ENCODE results near the gene GPC5.

The GPC5 gene

DNA sequence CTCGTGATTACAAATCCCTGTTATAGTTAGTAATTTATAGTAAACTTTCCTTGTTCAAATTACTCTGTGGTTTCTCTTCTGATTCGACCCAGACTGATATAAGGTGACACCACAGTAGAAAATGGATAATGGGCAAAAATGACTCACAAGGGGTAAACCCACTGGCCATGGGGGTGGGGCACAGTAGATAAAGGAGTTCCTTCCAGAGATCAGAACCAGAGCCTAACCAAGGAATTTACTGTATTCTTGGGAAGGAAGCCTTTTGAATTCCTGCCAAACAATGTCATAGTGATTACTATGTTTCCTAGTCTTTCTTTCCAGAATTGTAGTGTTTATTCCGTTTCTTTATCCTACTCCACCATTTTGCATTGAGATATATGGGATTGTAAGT lies 29.0 kb upstream of the GPC5 start:
- no peak for TF ChIP-seq EP300 (IDR thresholded peaks at IDR 0.05; ENCODE audit: borderline replicate concordance)
- TF ChIP-seq RAD21 (IDR thresholded peaks at IDR 0.05; ENCODE audit: low read depth) = no peak
- no peak for TF ChIP-seq NFIC (IDR thresholded peaks at IDR 0.05)
- TF ChIP-seq, protein P1, sequence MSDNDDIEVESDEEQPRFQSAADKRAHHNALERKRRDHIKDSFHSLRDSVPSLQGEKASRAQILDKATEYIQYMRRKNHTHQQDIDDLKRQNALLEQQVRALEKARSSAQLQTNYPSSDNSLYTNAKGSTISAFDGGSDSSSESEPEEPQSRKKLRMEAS (IDR thresholded peaks at IDR 0.05) = no peak

DNA sequence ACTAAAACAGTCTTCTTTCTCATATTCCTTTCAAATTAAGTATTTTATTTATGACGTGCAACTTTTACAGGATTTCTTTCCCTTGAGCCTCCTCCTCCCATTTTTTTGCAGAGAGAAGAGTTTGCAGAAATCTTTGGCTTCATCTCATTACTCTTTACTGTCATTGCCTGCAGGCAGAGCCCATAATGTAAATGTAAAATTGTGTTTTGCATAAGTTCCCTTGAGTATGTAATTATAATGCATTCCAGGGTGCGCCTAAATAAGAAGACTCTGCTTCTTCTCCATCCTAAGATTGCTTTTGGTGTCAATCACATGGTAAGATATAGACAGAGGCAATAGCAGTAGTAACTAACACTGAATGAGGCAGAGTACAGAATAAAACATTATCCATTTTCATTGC lies 27.9 kb upstream of the GPC5 start:
- TF ChIP-seq EGR1 (IDR thresholded peaks at IDR 0.05) (no peak), CEBPB (IDR thresholded peaks at IDR 0.05) (no peak), NFIC (IDR thresholded peaks at IDR 0.05) (no peak), CREB1 (IDR thresholded peaks at IDR 0.05; ENCODE audit: low read depth) (no peak), EP300 (IDR thresholded peaks at IDR 0.05; ENCODE audit: borderline replicate concordance) (no peak), TEAD4 (IDR thresholded peaks at IDR 0.05) (no peak), YY1 (IDR thresholded peaks at IDR 0.05; ENCODE audit: low read depth) (no peak), TAF1 (IDR thresholded peaks at IDR 0.05; ENCODE audit: low read depth) (no peak), ZBTB7A (IDR thresholded peaks at IDR 0.05; ENCODE audit: low read depth) (no peak), TCF12 (IDR thresholded peaks at IDR 0.05; ENCODE audit: low read depth) (no peak), FOXM1 (IDR thresholded peaks at IDR 0.05; ENCODE audit: borderline replicate concordance, low read depth) (no peak), RAD21 (IDR thresholded peaks at IDR 0.05; ENCODE audit: low read depth) (no peak)
- TF ChIP-seq, protein P2, sequence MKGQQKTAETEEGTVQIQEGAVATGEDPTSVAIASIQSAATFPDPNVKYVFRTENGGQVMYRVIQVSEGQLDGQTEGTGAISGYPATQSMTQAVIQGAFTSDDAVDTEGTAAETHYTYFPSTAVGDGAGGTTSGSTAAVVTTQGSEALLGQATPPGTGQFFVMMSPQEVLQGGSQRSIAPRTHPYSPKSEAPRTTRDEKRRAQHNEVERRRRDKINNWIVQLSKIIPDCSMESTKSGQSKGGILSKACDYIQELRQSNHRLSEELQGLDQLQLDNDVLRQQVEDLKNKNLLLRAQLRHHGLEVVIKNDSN (IDR thresholded peaks at IDR 0.05) = no peak
- TF ChIP-seq, protein P1 (IDR thresholded peaks at IDR 0.05) = no peak
- TF ChIP-seq, protein P3, sequence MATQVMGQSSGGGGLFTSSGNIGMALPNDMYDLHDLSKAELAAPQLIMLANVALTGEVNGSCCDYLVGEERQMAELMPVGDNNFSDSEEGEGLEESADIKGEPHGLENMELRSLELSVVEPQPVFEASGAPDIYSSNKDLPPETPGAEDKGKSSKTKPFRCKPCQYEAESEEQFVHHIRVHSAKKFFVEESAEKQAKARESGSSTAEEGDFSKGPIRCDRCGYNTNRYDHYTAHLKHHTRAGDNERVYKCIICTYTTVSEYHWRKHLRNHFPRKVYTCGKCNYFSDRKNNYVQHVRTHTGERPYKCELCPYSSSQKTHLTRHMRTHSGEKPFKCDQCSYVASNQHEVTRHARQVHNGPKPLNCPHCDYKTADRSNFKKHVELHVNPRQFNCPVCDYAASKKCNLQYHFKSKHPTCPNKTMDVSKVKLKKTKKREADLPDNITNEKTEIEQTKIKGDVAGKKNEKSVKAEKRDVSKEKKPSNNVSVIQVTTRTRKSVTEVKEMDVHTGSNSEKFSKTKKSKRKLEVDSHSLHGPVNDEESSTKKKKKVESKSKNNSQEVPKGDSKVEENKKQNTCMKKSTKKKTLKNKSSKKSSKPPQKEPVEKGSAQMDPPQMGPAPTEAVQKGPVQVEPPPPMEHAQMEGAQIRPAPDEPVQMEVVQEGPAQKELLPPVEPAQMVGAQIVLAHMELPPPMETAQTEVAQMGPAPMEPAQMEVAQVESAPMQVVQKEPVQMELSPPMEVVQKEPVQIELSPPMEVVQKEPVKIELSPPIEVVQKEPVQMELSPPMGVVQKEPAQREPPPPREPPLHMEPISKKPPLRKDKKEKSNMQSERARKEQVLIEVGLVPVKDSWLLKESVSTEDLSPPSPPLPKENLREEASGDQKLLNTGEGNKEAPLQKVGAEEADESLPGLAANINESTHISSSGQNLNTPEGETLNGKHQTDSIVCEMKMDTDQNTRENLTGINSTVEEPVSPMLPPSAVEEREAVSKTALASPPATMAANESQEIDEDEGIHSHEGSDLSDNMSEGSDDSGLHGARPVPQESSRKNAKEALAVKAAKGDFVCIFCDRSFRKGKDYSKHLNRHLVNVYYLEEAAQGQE (IDR thresholded peaks at IDR 0.05; ENCODE audit: low read depth) = no peak

DNA sequence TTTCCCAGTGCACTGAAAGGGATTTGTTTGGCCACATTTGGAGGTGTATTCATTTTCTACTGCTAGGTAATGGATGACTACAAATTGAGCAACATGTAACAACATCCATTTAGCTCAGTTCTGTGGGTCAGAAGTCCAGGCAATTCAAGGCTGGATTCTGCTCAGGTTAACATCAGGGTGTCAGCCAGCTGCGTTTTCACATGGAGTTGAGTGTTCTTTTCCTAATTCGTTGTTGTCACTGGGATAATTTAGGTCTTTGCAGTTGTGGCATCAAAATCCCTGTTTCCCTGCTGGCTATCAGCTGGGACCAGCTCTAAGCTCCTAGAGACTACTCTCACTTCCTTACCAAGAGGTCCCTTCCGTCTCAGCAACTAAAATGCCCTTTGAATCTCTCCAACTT lies 25.5 kb upstream of the GPC5 start:
- TF ChIP-seq EP300 (IDR thresholded peaks at IDR 0.05; ENCODE audit: borderline replicate concordance) (no peak), TEAD4 (IDR thresholded peaks at IDR 0.05) (no peak), NFIC (IDR thresholded peaks at IDR 0.05) (no peak), EGR1 (IDR thresholded peaks at IDR 0.05) (no peak), CEBPB (IDR thresholded peaks at IDR 0.05) (no peak), TAF1 (IDR thresholded peaks at IDR 0.05; ENCODE audit: low read depth) (no peak), TCF12 (IDR thresholded peaks at IDR 0.05; ENCODE audit: low read depth) (no peak), FOXM1 (IDR thresholded peaks at IDR 0.05; ENCODE audit: borderline replicate concordance, low read depth) (no peak), YY1 (IDR thresholded peaks at IDR 0.05; ENCODE audit: low read depth) (no peak), ZBTB7A (IDR thresholded peaks at IDR 0.05; ENCODE audit: low read depth) (no peak), CREB1 (IDR thresholded peaks at IDR 0.05; ENCODE audit: low read depth) (no peak)
- TF ChIP-seq, protein P2 (IDR thresholded peaks at IDR 0.05) = no peak
- TF ChIP-seq, protein P3 (IDR thresholded peaks at IDR 0.05; ENCODE audit: low read depth) = no peak
- TF ChIP-seq, protein P1 (IDR thresholded peaks at IDR 0.05) = no peak

DNA sequence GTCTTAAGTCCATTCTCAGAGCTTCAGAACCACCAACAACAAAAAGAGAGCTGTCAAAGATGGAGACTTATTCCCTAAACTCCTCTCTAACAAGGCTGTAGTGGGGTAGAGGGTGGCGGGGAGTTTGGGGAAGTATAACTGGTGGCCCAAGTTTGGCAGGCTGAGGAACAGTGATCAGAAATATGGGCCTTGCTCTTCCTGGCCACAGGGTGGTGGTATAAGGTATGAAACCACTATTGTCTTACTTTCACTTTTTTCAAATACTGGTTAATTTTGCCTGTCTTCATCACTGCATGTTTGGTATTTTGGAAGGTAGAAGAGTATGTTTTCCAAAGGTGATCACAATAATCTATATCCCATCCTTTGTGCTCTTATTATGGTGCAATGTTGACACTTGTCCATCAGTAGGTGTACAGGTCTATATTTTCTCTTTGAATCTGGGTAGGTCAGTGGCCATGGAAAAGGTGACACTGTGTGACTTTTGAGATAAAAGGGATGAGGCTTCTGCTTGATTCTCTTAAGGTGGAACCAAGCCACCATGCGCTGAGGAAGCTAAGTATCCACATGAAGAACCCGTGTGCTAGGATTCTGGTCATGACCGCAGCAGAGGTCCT lies 23.2 kb upstream of the GPC5 start:
- TF ChIP-seq EP300 (IDR thresholded peaks at IDR 0.05; ENCODE audit: borderline replicate concordance) (no peak), RAD21 (IDR thresholded peaks at IDR 0.05; ENCODE audit: low read depth) (peak; percentile 63), ZBTB7A (IDR thresholded peaks at IDR 0.05; ENCODE audit: low read depth) (no peak), CREB1 (IDR thresholded peaks at IDR 0.05; ENCODE audit: low read depth) (no peak), TEAD4 (IDR thresholded peaks at IDR 0.05) (no peak), YY1 (IDR thresholded peaks at IDR 0.05; ENCODE audit: low read depth) (no peak)

DNA sequence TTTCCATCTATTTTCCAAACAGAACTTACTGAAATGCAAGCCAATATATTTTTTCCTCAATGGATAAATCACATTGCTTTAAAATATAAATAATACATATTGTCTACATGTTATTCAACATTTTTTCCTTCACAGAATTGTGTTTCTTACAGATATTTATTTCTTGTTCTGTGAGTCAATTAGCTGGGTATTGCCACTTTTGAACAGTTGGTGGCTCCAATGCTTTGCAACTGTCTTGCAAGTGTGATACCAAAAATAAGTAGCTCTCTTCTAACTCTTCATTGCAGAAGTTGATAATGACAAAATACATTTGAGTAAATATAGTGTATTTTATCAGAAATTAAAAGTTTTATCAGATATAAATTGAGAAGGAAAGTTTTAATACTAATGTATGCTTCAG lies 17.1 kb upstream of the GPC5 start:
- TF ChIP-seq RAD21 (IDR thresholded peaks at IDR 0.05; ENCODE audit: low read depth) = peak; percentile 55
- TF ChIP-seq NFIC (IDR thresholded peaks at IDR 0.05) = no peak

DNA sequence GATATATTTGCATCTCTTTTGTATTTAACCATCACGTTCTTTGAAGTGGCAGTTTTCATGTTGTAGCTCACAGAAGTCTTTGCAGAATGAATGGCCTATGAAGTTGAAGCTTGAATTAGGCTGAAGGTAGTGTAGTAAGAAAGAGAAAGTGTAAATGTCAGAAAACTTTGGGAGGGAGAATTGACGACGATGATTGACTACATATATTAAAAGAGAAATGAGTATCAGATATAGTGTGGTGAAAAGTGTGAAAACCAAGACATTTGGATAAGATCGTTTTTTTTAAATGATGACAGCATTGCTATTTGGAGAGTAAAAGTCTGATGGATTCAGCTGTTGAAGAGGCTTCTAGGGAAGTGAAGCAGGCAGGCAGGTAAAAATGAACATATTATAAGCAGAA lies 14.6 kb upstream of the GPC5 start:
- TF ChIP-seq FOXM1 (IDR thresholded peaks at IDR 0.05; ENCODE audit: borderline replicate concordance, low read depth) (no peak), CEBPB (IDR thresholded peaks at IDR 0.05) (no peak), TAF1 (IDR thresholded peaks at IDR 0.05; ENCODE audit: low read depth) (no peak), EP300 (IDR thresholded peaks at IDR 0.05; ENCODE audit: borderline replicate concordance) (no peak)
- TF ChIP-seq, protein P2 (IDR thresholded peaks at IDR 0.05) = no peak
